GM21619 (cell line): ENCODE results near the gene MRPL14.

Experiments
- ATAC-seq: cut with Tn5 transposase; IDR thresholded peaks from one replicate; pipeline ENCODE4 v1.9.1; 2021; ENCODE audit not compliant: unreplicated experiment

Gene MRPL14

GRCh38 chr6:44067173-44068139, 59.8 kb downstream of the MRPL14 start:
- ATAC-seq = no peak

GRCh38 chr6:44066394-44067172, 60.7 kb downstream of the MRPL14 start:
- no peak for ATAC-seq

- no peak for ATAC-seq
These were observed 61.7 kb downstream of the MRPL14 start for GRCh38 chr6:44065443-44066140.

GRCh38 chr6:44064948-44065272, 62.3 kb downstream of the MRPL14 start:
- no peak for ATAC-seq

GRCh38 chr6:44064089-44064947, 62.9 kb downstream of the MRPL14 start:
- ATAC-seq = peak; percentile 51

GRCh38 chr6:44063561-44064059, 63.6 kb downstream of the MRPL14 start:
- no peak for ATAC-seq
